ENCODE data around the gene LMF1.

Gene LMF1

DNA sequence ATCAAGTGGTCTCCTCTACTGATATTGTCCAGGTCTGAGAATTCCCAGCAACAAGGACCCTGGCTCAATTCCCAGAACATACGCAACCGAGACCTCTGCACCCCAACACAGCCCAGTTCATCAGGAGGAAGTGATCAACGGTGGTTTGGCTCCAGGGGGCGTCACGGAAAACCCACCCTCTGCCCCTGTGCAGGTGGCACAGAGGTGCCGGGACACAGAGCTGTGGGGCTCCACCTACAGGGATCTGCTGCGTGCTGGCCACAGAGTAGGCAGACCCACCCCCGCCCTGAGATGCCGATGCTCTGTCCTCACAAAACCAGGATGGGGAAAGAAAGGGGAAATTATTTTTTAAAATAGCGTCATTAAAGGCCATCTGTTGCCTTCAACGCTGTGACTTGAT, 69.6 kb downstream of the LMF1 start:
- H3K27me3 Mint-ChIP-seq: no peaks in the 10 kb centered on the region

DNA sequence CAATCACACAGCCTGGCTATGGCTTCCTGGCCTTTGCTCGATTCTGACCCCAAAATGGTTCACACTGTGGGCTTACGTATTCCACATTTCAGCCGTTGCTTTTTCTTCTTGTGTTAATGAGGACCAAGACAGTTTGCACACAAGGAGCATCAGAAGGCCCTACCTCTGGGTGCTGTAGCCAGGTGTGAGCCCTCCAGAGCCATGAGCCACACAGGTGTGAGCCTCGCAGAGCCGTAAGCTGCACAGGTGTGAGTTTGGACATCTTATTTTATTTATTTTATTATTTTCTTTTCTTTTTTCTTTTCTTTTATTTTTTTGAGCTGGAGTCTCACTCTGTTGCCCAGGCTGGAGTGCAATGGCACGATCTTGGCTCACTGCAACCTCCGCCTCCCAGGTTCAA, 70.6 kb downstream of the LMF1 start:
- H3K36me3 Mint-ChIP-seq: peaks cover 18% of the 10 kb centered on the region
- no peak overlapping the region for H3K27ac Mint-ChIP-seq
- H3K4me1 Mint-ChIP-seq: no peaks in the 10 kb centered on the region
- H3K27me3 Mint-ChIP-seq: no peaks in the 10 kb centered on the region
- ATAC-seq: no peak
- H3K4me3 Mint-ChIP-seq: no peak overlapping the region
- no peaks in the 10 kb centered on the region for H3K9me3 Mint-ChIP-seq

More for the DNA sequence above, 69.6 kb downstream of the LMF1 start:
- no peak overlapping the region for H3K27ac Mint-ChIP-seq
- no peak overlapping the region for H3K4me3 Mint-ChIP-seq
- ATAC-seq: no peak
- peaks cover 27% of the 10 kb centered on the region for H3K36me3 Mint-ChIP-seq
- no peaks in the 10 kb centered on the region for H3K9me3 Mint-ChIP-seq
- H3K4me1 Mint-ChIP-seq: no peaks in the 10 kb centered on the region

DNA sequence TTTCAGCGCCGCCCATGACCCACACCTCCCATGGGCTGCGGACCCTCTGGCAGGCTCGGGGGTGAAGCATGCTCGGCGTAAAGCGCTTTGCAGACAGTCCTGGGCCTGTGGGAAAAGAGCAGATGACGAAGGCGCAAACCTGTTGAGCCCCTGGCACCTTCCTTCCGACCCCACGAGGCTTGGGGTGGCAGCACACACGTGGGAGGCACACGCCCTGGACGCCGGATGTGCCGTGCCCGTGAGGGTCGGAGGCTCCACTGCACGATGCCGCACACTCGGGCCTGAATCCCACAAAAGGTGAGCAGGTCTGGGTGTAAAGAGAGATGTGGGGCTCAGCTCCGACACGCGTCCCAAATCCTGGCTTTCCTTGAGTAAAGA, 71.1 kb downstream of the LMF1 start:
- peaks cover 15% of the 10 kb centered on the region for H3K36me3 Mint-ChIP-seq
- H3K27ac Mint-ChIP-seq: no peak overlapping the region
- H3K4me1 Mint-ChIP-seq: no peaks in the 10 kb centered on the region
- H3K27me3 Mint-ChIP-seq: no peaks in the 10 kb centered on the region
- H3K9me3 Mint-ChIP-seq: no peaks in the 10 kb centered on the region
- no peak overlapping the region for H3K4me3 Mint-ChIP-seq
- ATAC-seq: no peak

DNA sequence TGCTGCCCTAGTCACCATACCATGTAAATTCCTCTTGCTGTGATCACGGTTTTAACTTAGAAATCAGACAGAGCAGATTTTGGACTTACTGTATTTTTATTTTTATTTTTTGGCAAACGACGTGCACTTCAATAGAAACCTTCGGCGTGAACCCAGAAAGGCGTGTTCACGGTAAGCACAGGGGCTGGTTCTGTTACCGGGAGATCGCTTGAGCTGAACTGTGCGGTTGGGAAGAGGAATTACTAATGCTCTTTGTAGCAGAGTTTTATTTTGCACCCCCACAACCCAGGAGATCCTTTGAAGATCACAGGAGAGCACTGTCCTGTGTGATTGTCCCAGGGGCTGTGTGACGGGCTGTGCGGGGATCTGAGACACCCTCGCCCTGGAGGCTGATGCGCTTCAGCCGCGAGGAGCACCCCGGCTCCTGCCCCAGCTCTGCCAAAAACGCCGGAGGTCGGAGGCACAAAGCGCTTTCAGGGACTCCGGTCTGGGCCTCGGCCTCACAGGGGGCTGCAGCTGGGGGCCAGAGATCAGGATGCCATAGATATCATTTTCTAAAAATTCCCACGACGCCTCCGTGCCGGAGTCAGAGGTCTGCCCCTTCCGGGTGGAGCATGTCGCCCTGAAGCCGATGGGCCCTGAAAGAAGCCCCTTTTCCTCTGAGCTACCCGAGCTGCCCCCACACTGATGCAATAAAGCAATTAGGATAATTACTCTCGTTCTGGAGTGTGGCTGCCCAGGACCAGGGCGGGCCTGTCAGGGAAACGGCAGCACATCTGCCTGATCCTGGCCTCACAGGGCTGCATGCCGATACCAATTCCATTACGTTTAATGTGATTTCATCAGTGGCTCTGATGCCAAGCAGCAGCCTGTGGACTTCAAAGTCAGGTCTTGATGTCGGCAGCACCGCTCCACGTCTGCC, 71.8 kb downstream of the LMF1 start:
- Mint-ChIP-seq H3K27me3 (no peaks in the 10 kb centered on the region), H3K9me3 (no peaks in the 10 kb centered on the region), H3K4me3 (no peak overlapping the region), H3K4me1 (no peaks in the 10 kb centered on the region), H3K36me3 (peaks cover 20% of the 10 kb centered on the region), H3K27ac (no peak overlapping the region)
- ATAC-seq: no peak

DNA sequence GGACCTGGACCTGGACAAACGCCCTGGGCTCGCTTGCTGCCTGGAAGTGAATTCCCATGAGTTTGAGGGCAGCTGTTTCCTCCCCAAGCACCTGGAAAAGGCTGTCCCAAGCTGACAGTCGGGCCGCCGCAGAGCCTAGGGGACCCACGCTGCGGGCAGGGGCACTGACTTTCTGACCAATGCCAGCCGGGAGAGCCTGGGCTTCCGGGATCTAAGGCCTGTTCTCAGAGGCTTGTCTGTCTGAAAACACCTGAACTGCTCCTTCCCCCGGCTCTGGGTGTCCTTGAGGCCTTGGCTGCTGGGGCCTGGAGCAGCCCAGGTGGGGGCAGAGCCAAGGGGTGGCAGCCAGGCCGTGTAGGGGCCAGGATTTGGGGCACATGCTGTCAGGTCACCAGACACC, 72.6 kb downstream of the LMF1 start:
- Mint-ChIP-seq H3K4me3 (no peak overlapping the region), H3K36me3 (peaks cover 20% of the 10 kb centered on the region), H3K9me3 (no peaks in the 10 kb centered on the region), H3K27ac (no peak overlapping the region), H3K27me3 (no peaks in the 10 kb centered on the region), H3K4me1 (no peaks in the 10 kb centered on the region)
- no peak for ATAC-seq

DNA sequence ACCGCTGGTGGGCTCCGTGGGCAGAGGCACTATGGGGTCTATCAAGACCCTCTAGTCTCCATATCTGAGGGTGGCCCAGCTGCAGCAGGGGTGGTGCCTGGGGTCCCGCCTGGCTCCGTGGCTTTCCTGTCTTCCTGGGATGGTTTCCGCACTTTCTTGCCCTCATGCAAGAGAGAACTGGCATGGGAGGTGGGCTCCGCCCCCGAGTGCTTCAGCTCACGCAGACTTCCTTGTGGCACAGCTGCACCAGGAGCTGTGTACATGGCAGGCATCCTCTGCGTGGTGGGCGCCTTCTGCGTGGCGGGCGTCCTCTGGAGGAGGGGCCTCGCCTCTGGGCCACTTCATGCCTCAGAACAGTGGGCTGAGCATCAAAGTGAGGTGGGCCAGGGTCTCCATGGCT, 73.1 kb downstream of the LMF1 start:
- Mint-ChIP-seq H3K36me3 (peaks cover 20% of the 10 kb centered on the region), H3K27me3 (no peaks in the 10 kb centered on the region)

DNA sequence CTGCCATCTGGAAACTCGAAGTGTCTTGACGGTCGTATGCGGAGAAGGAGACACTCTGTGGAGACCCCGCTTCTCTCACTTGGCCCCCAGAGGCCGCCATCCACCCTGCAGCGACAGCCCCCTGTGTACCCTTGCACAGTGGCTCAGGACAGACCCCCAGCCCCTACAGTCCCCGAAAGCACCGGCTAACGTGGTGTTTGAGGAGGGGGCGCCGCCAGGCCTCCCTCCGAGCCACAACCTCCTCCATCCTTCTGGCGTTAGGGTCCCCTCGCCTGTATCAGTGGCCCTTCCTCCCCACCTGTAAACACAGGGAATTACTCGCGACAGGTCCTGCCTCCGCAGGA, 73.6 kb downstream of the LMF1 start:
- no peaks in the 10 kb centered on the region for H3K9me3 Mint-ChIP-seq
- no peak overlapping the region for H3K4me3 Mint-ChIP-seq
- no peaks in the 10 kb centered on the region for H3K4me1 Mint-ChIP-seq
- no peak overlapping the region for H3K27ac Mint-ChIP-seq
- H3K27me3 Mint-ChIP-seq: no peaks in the 10 kb centered on the region
- ATAC-seq: no peak
- peaks cover 20% of the 10 kb centered on the region for H3K36me3 Mint-ChIP-seq

More for the DNA sequence above, 73.1 kb downstream of the LMF1 start:
- Mint-ChIP-seq H3K9me3 (no peaks in the 10 kb centered on the region), H3K4me3 (no peak overlapping the region), H3K4me1 (no peaks in the 10 kb centered on the region), H3K27ac (no peak overlapping the region)
- ATAC-seq: no peak

DNA sequence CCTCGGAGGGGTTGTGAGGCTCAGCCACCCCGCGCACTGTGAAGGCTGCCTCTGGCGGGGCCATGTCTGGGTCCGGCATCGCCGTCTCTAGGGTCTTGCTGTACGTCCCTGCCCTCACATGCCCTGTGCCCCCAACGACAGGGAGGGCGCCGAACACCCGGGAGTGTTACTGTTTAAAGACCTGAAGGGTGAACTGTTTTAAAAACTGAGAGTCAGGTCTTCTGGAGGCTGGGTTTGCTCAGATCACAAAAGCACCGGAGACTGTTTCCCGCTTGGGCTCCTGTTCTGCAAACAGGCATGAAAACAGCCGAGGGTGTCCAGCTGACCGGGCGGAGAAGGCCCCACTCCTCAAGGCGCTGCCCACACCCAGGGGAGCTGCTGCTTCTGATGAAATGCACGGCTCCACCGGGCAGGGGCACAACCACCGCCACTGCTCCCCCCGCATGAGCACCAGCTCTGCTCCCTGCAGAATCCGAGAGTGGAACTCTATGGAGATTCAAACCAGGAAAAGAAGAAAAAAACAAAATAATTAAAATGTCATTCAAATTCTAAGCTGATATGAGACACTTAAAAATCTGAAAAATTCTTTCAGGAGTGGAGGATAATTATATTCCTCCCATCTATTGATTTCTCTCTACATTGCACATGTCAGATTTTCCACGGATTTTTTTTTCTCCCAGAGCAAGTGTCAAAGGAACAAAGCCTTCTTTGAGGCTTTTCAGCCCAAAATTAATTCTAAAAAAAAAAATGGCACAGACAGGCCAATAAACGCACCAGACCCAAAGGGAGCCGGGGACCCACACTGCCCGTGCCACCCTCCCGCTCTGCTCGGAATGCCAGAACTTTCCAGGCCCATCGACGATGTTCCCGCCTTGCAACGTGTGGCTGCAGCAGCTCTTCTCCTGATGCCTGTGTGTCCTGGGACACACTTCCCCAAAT, 74.3 kb downstream of the LMF1 start:
- no peaks in the 10 kb centered on the region for H3K9me3 Mint-ChIP-seq
- no peak overlapping the region for H3K4me3 Mint-ChIP-seq
- H3K27ac Mint-ChIP-seq: no peak overlapping the region
- H3K4me1 Mint-ChIP-seq: no peaks in the 10 kb centered on the region
- ATAC-seq: no peak
- peaks cover 26% of the 10 kb centered on the region for H3K36me3 Mint-ChIP-seq
- H3K27me3 Mint-ChIP-seq: no peaks in the 10 kb centered on the region

DNA sequence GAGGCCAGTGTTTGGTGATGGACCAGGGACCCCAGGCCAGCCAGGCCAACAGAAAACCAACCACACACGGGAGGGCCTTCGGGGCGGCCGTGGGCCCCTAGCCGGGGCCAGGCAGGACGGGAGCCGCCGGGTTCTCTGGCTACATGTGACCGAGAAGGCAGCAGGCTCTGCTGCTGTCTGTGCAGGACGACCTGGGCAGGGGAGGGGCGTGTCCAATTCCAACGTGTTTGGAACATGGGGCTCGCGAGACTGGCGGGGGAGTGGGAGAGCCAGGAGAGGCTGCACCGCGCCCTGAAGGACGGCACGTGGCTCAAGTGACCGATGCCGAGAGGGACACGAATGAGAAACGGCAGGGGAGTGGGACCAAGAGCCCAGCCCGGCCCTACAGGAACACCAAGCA, 75.4 kb downstream of the LMF1 start:
- Mint-ChIP-seq H3K4me3 (no peak overlapping the region), H3K27me3 (no peaks in the 10 kb centered on the region)

DNA sequence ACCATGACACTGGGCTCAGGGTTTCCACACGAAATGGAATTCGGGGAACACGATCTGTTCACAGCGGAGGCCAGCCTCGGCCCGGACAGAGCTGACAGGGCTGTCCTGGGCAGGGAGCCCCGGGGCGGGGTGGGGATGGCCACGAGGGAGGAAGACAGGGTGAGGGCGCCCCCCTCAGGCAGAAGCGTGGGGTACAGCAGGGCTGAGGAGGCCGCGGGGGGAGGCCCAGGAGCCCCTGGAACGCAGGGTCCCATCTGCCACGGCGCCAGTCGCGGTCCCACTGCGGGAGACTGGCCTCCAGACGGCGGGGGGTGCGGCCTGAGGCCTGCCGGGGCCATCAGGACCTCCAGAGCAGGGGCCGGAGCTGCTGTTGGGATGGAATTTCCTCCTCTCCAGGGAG, 75.9 kb downstream of the LMF1 start:
- peaks cover 24% of the 10 kb centered on the region for H3K36me3 Mint-ChIP-seq
- H3K4me1 Mint-ChIP-seq: no peaks in the 10 kb centered on the region
- H3K27me3 Mint-ChIP-seq: no peaks in the 10 kb centered on the region
- no peak for ATAC-seq
- H3K27ac Mint-ChIP-seq: no peak overlapping the region
- H3K4me3 Mint-ChIP-seq: no peak overlapping the region
- no peaks in the 10 kb centered on the region for H3K9me3 Mint-ChIP-seq

More for the DNA sequence above, 75.4 kb downstream of the LMF1 start:
- Mint-ChIP-seq H3K4me1 (no peaks in the 10 kb centered on the region), H3K36me3 (peaks cover 26% of the 10 kb centered on the region), H3K27ac (no peak overlapping the region), H3K9me3 (no peaks in the 10 kb centered on the region)
- ATAC-seq: no peak

DNA sequence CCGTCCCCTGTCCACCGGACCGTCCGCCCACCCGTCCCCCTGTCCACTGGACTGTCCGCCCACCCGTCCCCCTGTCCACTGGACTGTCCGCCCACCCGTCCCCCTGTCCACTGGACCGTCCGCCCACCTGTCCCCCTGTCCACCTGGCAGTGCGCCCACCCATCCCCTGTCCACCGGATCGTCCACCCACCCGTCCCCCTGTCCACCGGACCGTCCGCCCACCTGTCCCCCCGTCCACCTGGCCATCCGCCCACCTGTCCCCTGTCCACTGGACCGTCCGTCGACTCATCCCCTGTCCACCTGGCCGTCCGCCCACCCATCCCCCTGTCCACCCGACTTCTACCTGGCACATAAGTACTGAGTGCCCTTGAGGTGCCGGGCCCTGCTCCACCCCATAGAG, 76.6 kb downstream of the LMF1 start:
- Mint-ChIP-seq H3K9me3 (no peaks in the 10 kb centered on the region), H3K4me3 (no peak overlapping the region), H3K36me3 (peaks cover 29% of the 10 kb centered on the region), H3K27me3 (no peaks in the 10 kb centered on the region), H3K27ac (no peak overlapping the region), H3K4me1 (no peaks in the 10 kb centered on the region)
- peak; percentile 70 for ATAC-seq

DNA sequence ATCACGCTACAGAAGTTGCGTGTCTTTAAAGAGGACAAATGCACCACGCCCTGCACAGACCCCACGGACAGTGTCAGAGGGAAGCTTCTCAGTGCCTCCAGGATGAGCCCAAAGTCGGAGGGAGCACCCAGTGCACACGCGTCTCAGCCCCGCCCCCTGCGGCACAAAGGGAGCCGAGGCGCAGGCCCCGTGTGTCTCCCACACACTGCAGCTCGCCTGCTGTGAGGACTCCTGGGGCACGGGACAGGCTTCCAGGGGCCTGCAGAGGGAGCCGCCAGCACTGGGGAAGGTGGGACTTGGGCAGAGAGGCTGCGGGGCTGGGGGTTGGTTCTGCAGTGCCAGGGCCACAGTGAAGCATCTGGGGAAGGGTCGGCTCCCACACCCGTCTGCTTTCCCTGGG, 77.4 kb downstream of the LMF1 start:
- H3K27me3 Mint-ChIP-seq: no peaks in the 10 kb centered on the region
- H3K4me1 Mint-ChIP-seq: no peaks in the 10 kb centered on the region
- no peak for ATAC-seq
- no peak overlapping the region for H3K27ac Mint-ChIP-seq
- no peak overlapping the region for H3K4me3 Mint-ChIP-seq
- no peaks in the 10 kb centered on the region for H3K9me3 Mint-ChIP-seq
- H3K36me3 Mint-ChIP-seq: peaks cover 31% of the 10 kb centered on the region

DNA sequence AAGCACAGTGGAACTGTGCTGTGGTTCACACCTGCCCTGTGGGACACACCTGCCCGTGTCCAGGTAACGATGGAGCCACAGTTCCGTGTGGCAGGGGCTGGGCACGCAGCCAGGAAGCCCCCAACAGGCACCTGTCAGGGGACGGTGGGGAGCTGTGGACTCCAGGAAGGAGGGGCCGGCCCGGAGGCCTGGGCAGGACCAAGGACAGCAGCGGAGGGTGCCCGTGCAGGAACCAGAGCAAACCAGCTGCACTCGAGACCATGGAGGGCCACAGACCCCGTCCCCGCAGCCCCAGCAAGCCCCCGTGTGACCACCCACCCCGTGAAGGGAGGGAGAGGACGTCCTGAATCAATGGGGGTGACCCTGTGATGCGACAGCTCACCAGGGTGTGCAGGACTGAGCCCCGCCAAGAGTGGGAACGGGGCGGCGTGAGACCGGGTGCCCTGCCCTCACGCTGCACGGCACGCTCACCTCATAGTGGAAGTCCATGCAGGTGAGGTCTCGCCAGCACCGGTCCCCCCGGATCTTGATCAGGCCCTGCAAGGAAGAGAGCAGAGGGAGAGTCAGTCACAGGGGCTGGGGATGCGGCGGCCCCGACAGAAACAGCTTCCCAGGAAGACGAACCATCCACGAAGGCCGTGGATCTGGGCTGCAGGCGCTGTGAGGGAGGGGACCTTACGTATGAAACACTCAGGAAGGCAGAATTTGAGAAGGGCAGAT, 78.1 kb downstream of the LMF1 start:
- Mint-ChIP-seq H3K27me3 (no peaks in the 10 kb centered on the region), H3K27ac (no peak overlapping the region), H3K9me3 (no peaks in the 10 kb centered on the region), H3K4me1 (no peaks in the 10 kb centered on the region), H3K4me3 (no peak overlapping the region), H3K36me3 (peaks cover 32% of the 10 kb centered on the region)
- ATAC-seq: no peak

DNA sequence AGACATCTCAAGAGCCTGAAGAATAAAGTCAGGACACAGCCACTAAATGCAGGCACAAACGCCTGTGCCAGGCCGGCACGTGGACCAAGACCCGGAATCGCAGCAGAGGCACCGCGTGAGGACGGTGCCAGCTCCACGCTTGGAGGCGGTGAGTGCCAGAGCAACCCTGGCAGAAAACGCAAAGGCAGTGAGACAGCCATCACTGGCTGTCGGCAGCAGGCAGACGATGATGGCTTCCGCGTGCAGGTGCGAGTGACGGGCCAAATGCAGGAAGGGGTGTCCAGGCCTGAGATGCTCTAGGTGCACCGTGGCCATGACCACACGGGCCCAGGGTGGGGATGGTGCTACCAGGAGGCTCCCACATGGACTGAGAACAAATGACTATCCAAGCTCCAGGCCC, 78.8 kb downstream of the LMF1 start:
- ATAC-seq: no peak
- no peaks in the 10 kb centered on the region for H3K4me1 Mint-ChIP-seq
- H3K27me3 Mint-ChIP-seq: no peaks in the 10 kb centered on the region
- no peak overlapping the region for H3K27ac Mint-ChIP-seq
- H3K4me3 Mint-ChIP-seq: no peak overlapping the region
- H3K36me3 Mint-ChIP-seq: peaks cover 33% of the 10 kb centered on the region
- H3K9me3 Mint-ChIP-seq: no peaks in the 10 kb centered on the region

DNA sequence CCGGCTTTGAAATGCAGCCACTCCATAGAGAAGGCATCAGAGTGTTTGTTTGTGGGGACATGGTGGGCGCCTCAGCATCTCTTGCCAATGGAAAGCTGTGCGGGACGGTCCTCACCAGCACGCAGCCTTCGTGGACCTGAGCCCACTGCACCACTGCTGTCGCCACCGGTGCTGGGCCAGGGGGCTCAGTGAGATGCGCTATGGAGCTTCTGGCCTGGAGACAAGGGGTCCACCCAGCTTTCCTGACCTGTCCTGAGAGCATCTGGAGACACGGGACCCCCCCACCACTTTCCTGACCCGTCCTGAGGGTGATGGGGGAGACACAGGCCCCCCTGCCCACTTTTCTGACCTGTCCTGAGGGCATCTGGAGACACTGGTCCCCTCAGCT, 79.4 kb downstream of the LMF1 start:
- Mint-ChIP-seq H3K27me3 (no peaks in the 10 kb centered on the region), H3K36me3 (peaks cover 36% of the 10 kb centered on the region), H3K4me3 (no peak overlapping the region), H3K4me1 (no peaks in the 10 kb centered on the region), H3K27ac (no peak overlapping the region), H3K9me3 (no peaks in the 10 kb centered on the region)
- ATAC-seq: no peak
